SU-DHL-6 (cell line): ENCODE data around the gene PARVB.

ENCODE experiments used
- H2AFZ ChIP-seq: fragments of 200-600 bp; sonication (generic); 2 replicates; pipeline ENCODE4 v1.6.1; 2014; ENCODE audit warnings: low read depth, mild to moderate bottlenecking, moderate library complexity, mixed read lengths, antibody characterized with exemption, low read length; ENCODE audit not compliant: severe bottlenecking
- H3F3A ChIP-seq: fragments of 200-600 bp; shearing (Covaris generic); 2 replicates; pipeline ENCODE4 v1.6.0; 2016; ENCODE audit warnings: antibody characterized with exemption, mild to moderate bottlenecking; ENCODE audit not compliant: insufficient read depth
- H3K27ac ChIP-seq: fragments of 200-600 bp; sonication (generic); 2 replicates; pipeline ENCODE4 v1.5.1; 2016; ENCODE audit warnings: low read depth, mild to moderate bottlenecking, low read length, moderate library complexity, mixed read lengths
- H3K27me3 ChIP-seq: fragments of 200-600 bp; sonication (generic), shearing (Covaris generic); 2 replicates; pipeline ENCODE4 v1.6.0; 2014; ENCODE audit warnings: mild to moderate bottlenecking, low read length
- H3K36me3 ChIP-seq: fragments of 200-600 bp; sonication (generic); 2 replicates; pipeline ENCODE4 v1.6.1; 2014; ENCODE audit warnings: mild to moderate bottlenecking, low read length, mixed read lengths
- H3K4me2 ChIP-seq: fragments of 300-600, 200-600 bp; shearing (Covaris generic), sonication (generic); 2 replicates; pipeline ENCODE4 v1.6.0; 2014; ENCODE audit warnings: low read length, low read depth, mild to moderate bottlenecking; ENCODE audit not compliant: poor library complexity, severe bottlenecking
- H3K4me3 ChIP-seq: fragments of 200-600 bp; sonication (generic); 2 replicates; pipeline ENCODE4 v1.5.1; 2014; ENCODE audit warnings: antibody characterized with exemption, low read length, mild to moderate bottlenecking, mixed read lengths; ENCODE audit not compliant: insufficient read depth, poor library complexity, severe bottlenecking
- H3K79me2 ChIP-seq: fragments of 200-600 bp; sonication (generic); 2 replicates; pipeline ENCODE4 v1.6.1; 2014; ENCODE audit warnings: mild to moderate bottlenecking, low read length, moderate library complexity; ENCODE audit not compliant: insufficient read depth
- H3K9ac ChIP-seq: fragments of 200-600 bp; sonication (generic); 2 replicates; pipeline ENCODE4 v1.7.0; 2014; ENCODE audit warnings: mild to moderate bottlenecking, low read length
- H3K9me2 ChIP-seq: fragments of 200-600 bp; sonication (generic); replicated peaks from 2 replicates; pipeline ENCODE4 v1.6.1; 2014; ENCODE audit warnings: low read length; ENCODE audit not compliant: insufficient read depth
- H3K9me3 ChIP-seq: fragments of 200-600 bp; sonication (generic); 2 replicates; pipeline ENCODE4 v1.6.1; 2014; ENCODE audit warnings: low read length, mixed read lengths; ENCODE audit not compliant: insufficient read depth
- H4K20me1 ChIP-seq: fragments of 200-600 bp; sonication (generic); 2 replicates; pipeline ENCODE4 v1.6.1; 2014; ENCODE audit warnings: low read depth, mild to moderate bottlenecking, antibody characterized with exemption, low read length, moderate library complexity, mixed read lengths
- CTCF ChIP-seq: fragments of 200-600 bp; sonication (generic); IDR thresholded peaks from one replicate; pipeline ENCODE4 v1.5.1; 2017; ENCODE audit warnings: antibody characterized with exemption, mild to moderate bottlenecking, low read length, moderate library complexity; ENCODE audit not compliant: insufficient read depth, poor library complexity, severe bottlenecking
- EZH2phosphoT487 ChIP-seq: fragments of 200-600 bp; sonication (generic), shearing (Covaris generic); conservative IDR thresholded peaks from 2 replicates; pipeline ENCODE4 v1.6.1; 2018; ENCODE audit warnings: mild to moderate bottlenecking, antibody characterized with exemption, low read length, moderate library complexity, mixed read lengths

The PARVB gene

GRCh38 chr22:44145544-44145943 lies 121.4 kb downstream of the PARVB start:
- no peak for TF ChIP-seq EZH2phosphoT487
- TF ChIP-seq CTCF, result no peak
- Histone ChIP-seq H3K4me3 (no peak overlapping the region), H3K36me3 (no peaks in the 10 kb centered on the region), H3K79me2 (no peaks in the 10 kb centered on the region), H2AFZ (no peak overlapping the region), H3K27ac (no peak overlapping the region), H3K9me2 (no peaks in the 10 kb centered on the region), H3K9ac (no peak overlapping the region), H3K9me3 (no peaks in the 10 kb centered on the region), H3F3A (no peaks in the 10 kb centered on the region), H3K4me2 (no peak overlapping the region), H4K20me1 (no peaks in the 10 kb centered on the region), H3K27me3 (no peaks in the 10 kb centered on the region)

- Histone ChIP-seq H3F3A (no peaks in the 10 kb centered on the region), H3K9ac (no peak overlapping the region), H3K4me2 (no peak overlapping the region)
Measured at GRCh38 chr22:44146088-44146861, 122.2 kb downstream of the PARVB start.

GRCh38 chr22:44147008-44147645 lies 123.0 kb downstream of the PARVB start:
- H2AFZ ChIP-seq, result no peak overlapping the region
- no peaks in the 10 kb centered on the region for H3K9me3 ChIP-seq
- no peaks in the 10 kb centered on the region for H3K79me2 ChIP-seq
- H3K27ac ChIP-seq, result no peak overlapping the region
- no peaks in the 10 kb centered on the region for H3K36me3 ChIP-seq
- H3F3A ChIP-seq, result no peaks in the 10 kb centered on the region
- TF ChIP-seq CTCF, result no peak
- no peak for TF ChIP-seq EZH2phosphoT487
- H4K20me1 ChIP-seq, result no peaks in the 10 kb centered on the region
- no peak overlapping the region for H3K4me2 ChIP-seq
- H3K9ac ChIP-seq, result no peak overlapping the region
- H3K27me3 ChIP-seq, result no peaks in the 10 kb centered on the region
- H3K4me3 ChIP-seq, result no peak overlapping the region
- no peaks in the 10 kb centered on the region for H3K9me2 ChIP-seq

More at GRCh38 chr22:44146088-44146861, 122.2 kb downstream of the PARVB start:
- no peak overlapping the region for H2AFZ ChIP-seq
- no peaks in the 10 kb centered on the region for H3K9me2 ChIP-seq
- no peak overlapping the region for H3K4me3 ChIP-seq
- H3K27ac ChIP-seq, result no peak overlapping the region
- TF ChIP-seq EZH2phosphoT487, result no peak
- no peaks in the 10 kb centered on the region for H4K20me1 ChIP-seq
- H3K36me3 ChIP-seq, result no peaks in the 10 kb centered on the region
- no peaks in the 10 kb centered on the region for H3K9me3 ChIP-seq
- no peaks in the 10 kb centered on the region for H3K79me2 ChIP-seq
- H3K27me3 ChIP-seq, result no peaks in the 10 kb centered on the region
